Measurements from ENCODE around the gene BHLHE41.

BHLHE41 gene

GRCh38 chr12:26125400-26126339 is 833 bp upstream of the BHLHE41 start:
- H3K4me3 Mint-ChIP-seq: peak overlapping the region; percentile 84
- peaks cover 79% of the 10 kb centered on the region for H3K27me3 Mint-ChIP-seq
- peaks cover 41% of the 10 kb centered on the region for H3K4me1 Mint-ChIP-seq (ENCODE audit: low read depth)
- H3K36me3 Mint-ChIP-seq (ENCODE audit: low read depth): no peaks in the 10 kb centered on the region
- H3K9me3 Mint-ChIP-seq: no peaks in the 10 kb centered on the region
- no peak overlapping the region for H3K27ac Mint-ChIP-seq

DNA sequence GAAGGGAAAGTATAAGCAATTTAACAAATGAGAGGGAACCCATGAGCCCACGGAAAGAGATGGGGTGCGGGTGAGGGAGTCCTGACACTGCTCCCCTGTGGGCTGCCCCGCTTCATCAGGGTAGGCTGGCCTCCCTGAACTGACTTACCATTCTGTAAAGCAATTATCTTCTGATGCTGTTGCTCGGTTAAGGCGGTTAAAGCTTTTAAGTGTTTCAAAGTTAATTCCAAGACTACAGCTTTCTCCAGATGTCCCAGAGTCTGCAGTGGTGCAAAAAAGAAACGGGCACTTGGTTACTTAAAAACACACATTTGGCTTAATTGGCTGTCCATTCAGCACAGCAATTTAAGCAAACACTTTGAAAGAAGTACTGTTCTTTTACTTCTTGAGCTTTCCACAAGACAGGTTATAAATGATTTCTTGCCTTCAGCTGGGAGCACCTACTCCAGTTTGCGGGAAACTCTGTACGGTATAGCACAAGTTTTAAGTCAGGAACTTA is 1.3 kb downstream of the BHLHE41 start:
- Mint-ChIP-seq H3K36me3 (ENCODE audit: low read depth) (no peaks in the 10 kb centered on the region), H3K4me1 (ENCODE audit: low read depth) (peaks cover 41% of the 10 kb centered on the region), H3K27me3 (peaks cover 75% of the 10 kb centered on the region), H3K27ac (peak overlapping the region; percentile 16), H3K9me3 (no peaks in the 10 kb centered on the region), H3K4me3 (peak overlapping the region; percentile 79)

DNA sequence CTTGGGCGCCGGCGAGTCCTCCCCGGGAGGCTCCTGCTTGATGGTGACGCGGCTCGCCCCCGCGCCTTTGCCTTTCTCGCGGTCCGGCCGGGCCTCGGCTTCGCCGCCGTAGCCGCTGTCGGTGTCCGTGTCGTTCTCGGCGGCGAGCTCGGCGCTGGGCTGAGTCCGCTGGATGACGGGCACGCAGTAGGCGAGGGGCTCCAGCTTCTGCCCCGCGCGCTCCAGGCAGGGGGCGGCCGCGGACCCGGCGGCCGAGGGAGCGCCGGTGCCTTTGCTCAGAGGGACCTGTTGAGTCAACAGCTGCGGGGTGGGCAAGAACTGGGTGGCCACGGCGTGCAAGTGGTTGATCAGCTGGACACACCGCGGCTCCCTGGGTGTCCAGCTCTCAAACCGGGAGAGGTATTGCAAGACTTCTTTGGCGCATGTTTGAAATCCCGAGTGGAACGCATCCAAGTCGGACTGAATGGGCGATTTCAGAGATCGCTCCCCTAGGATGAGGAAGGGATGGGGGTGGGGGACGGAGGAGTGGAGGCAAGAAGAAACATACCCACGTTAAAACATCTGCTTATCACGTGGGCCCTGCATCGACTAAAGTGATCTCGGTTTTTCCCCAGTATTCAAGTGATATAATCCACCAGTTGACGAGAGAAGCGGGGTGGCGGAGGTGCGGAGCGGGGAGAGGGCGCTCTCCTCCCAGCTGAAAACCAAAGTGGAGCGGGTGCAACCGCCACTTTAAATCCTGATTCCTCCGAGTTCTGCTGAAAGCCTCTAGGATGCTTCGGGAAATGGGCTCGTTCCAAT is 2.0 kb downstream of the BHLHE41 start:
- peak overlapping the region; percentile 16 for H3K27ac Mint-ChIP-seq
- peak overlapping the region; percentile 79 for H3K4me3 Mint-ChIP-seq
- no peaks in the 10 kb centered on the region for H3K36me3 Mint-ChIP-seq (ENCODE audit: low read depth)
- H3K27me3 Mint-ChIP-seq: peaks cover 74% of the 10 kb centered on the region
- H3K4me1 Mint-ChIP-seq (ENCODE audit: low read depth): peaks cover 41% of the 10 kb centered on the region
- H3K9me3 Mint-ChIP-seq: no peaks in the 10 kb centered on the region

DNA sequence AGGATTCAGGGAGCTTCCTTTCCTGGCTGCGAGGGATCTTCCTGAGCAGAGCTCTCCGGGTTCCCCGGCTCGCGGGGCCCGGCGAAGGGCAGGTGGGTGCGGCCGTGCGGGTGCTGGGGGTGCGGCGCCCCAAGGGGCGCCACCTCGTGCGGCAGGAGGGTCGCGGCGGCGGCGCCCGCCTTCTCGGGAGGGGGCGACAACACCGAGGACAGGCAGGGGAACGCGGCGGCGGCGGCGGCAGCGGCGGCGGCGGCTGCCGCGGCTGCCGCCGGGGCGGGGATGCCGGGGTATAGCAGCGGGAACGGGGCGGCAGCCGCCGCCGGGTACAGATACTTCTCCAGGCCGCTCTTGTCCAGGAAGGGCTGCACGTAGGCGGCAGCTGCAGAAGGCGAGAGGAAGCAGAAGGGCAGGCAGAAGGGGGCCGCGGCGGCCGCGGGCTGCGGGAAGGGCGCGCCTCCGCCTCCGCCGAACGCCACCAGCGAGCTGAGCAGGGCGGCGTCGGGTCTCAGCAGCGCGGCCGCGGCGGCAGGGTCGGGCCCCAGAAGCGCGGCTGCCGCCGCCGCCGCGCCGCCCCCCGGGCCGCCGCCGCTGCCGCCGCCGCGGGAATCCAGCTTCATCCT is 2.7 kb downstream of the BHLHE41 start:
- Mint-ChIP-seq H3K4me3 (peak overlapping the region; percentile 56), H3K36me3 (ENCODE audit: low read depth) (no peaks in the 10 kb centered on the region), H3K4me1 (ENCODE audit: low read depth) (peaks cover 38% of the 10 kb centered on the region)

DNA sequence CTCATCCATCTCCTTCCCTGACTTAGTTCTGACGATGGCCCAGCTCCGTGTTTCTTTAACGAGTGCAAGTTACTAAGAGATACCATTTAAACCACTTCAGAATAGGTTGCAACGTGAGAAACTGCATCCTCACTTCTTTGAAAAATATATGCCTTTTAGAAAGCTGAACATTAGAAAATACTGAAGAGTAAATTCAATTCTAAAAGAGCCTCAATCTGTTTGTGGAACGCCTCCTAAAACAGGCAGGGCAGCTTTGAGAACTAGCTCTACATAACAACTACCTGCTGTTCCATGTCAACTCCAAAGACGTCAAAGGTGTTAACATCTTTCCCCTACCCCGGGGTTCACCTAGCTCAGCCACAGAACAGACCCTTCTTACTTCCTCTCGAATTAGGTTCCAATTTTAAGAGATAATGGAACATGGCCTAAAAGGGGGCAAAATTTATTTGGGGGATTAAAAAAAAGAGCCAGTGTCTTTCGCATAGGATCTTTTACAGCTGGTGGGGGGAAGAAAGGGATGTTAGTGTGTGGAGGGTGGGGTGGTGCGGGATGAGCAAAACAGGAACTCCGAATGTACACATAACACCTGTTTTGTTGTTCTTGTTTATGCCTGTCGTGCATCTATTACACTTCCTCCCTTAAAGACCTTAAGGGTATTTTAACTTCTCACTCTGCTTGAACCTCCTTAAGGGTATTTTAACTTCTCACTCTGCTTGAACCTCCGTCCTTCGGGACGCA is 3.3 kb downstream of the BHLHE41 start:
- Mint-ChIP-seq H3K27ac (no peak overlapping the region), H3K36me3 (ENCODE audit: low read depth) (no peaks in the 10 kb centered on the region), H3K4me1 (ENCODE audit: low read depth) (peaks cover 38% of the 10 kb centered on the region), H3K27me3 (peaks cover 74% of the 10 kb centered on the region), H3K9me3 (no peaks in the 10 kb centered on the region), H3K4me3 (peak overlapping the region; percentile 56)

More for the DNA sequence above, 2.7 kb downstream of the BHLHE41 start:
- Mint-ChIP-seq H3K9me3 (no peaks in the 10 kb centered on the region), H3K27ac (no peak overlapping the region), H3K27me3 (peaks cover 74% of the 10 kb centered on the region)

GRCh38 chr12:26120561-26121274 is 4.1 kb downstream of the BHLHE41 start:
- no peak overlapping the region for H3K27ac Mint-ChIP-seq
- peaks cover 35% of the 10 kb centered on the region for H3K4me1 Mint-ChIP-seq (ENCODE audit: low read depth)
- no peaks in the 10 kb centered on the region for H3K36me3 Mint-ChIP-seq (ENCODE audit: low read depth)
- peaks cover 76% of the 10 kb centered on the region for H3K27me3 Mint-ChIP-seq
- no peaks in the 10 kb centered on the region for H3K9me3 Mint-ChIP-seq
- peak overlapping the region; percentile 56 for H3K4me3 Mint-ChIP-seq

- no peaks in the 10 kb centered on the region for H3K9me3 Mint-ChIP-seq
- no peaks in the 10 kb centered on the region for H3K36me3 Mint-ChIP-seq (ENCODE audit: low read depth)
- H3K4me1 Mint-ChIP-seq (ENCODE audit: low read depth): peaks cover 26% of the 10 kb centered on the region
- H3K27me3 Mint-ChIP-seq: peaks cover 74% of the 10 kb centered on the region
- H3K4me3 Mint-ChIP-seq: no peak overlapping the region
- H3K27ac Mint-ChIP-seq: no peak overlapping the region
These were observed 5.3 kb downstream of the BHLHE41 start for GRCh38 chr12:26119391-26119989.

DNA sequence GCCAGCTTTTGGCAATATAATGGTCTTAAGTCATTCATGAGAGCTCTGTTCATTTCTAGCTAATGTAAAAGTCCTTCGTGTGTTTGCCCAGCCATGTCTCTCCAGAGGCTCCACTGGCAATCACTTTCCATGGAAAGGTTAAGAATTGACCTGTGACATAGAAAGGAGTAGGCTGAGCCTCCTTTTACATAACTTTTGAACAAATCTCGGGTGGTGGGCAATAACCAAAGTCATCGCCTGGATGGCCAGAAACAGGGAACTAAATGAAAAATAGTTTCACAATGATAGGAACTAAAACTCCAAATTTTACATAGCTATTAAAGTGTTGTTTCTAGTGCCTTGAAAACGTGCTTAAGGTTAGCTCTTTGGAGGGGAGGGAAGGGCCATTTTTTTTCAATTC is 6.5 kb downstream of the BHLHE41 start:
- Mint-ChIP-seq H3K4me1 (ENCODE audit: low read depth) (peaks cover 23% of the 10 kb centered on the region), H3K36me3 (ENCODE audit: low read depth) (no peaks in the 10 kb centered on the region), H3K4me3 (no peak overlapping the region), H3K27me3 (peaks cover 66% of the 10 kb centered on the region), H3K27ac (no peak overlapping the region), H3K9me3 (no peaks in the 10 kb centered on the region)

GRCh38 chr12:26116829-26117715 is 7.8 kb downstream of the BHLHE41 start:
- H3K4me1 Mint-ChIP-seq (ENCODE audit: low read depth): peaks cover 21% of the 10 kb centered on the region
- H3K36me3 Mint-ChIP-seq (ENCODE audit: low read depth): no peaks in the 10 kb centered on the region
- no peak overlapping the region for H3K4me3 Mint-ChIP-seq
- no peaks in the 10 kb centered on the region for H3K9me3 Mint-ChIP-seq
- no peak overlapping the region for H3K27ac Mint-ChIP-seq
- peaks cover 73% of the 10 kb centered on the region for H3K27me3 Mint-ChIP-seq

DNA sequence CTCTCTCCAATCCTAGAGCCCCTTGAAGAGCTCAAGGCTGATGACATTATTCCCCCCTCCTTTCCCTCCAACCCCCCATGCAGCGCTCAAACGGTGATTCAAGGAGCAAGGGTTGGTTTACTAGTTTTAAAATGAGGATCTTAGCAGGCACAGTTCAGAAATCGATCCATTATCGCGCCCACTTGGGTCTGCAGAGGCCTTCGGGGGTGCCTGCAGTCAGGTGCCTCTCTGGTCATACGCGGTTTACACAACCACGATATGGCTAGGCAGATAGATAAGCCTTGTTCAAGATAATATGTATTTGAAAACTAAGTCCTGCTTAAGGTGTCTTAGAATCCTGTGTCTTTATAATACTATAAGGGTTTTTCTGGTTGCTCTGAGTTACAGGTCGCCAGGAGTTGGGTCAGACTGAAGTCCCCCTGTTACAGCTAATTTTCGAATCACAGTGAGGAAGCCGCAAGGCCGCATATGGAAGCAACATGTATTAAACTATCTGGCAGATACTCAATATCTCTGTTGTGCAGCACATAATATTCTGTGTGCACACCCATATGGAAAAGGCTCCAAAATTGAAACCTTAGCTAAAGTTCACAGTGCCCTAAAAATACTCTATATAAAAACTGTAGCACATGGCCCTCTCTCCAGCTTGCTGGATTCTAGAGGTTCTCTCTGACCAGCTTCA is 10.0 kb downstream of the BHLHE41 start:
- Mint-ChIP-seq H3K9me3 (no peaks in the 10 kb centered on the region), H3K36me3 (ENCODE audit: low read depth) (no peaks in the 10 kb centered on the region), H3K27me3 (peaks cover 67% of the 10 kb centered on the region), H3K4me3 (peak overlapping the region; percentile 31), H3K4me1 (ENCODE audit: low read depth) (peaks cover 12% of the 10 kb centered on the region), H3K27ac (peak overlapping the region; percentile 31)

DNA sequence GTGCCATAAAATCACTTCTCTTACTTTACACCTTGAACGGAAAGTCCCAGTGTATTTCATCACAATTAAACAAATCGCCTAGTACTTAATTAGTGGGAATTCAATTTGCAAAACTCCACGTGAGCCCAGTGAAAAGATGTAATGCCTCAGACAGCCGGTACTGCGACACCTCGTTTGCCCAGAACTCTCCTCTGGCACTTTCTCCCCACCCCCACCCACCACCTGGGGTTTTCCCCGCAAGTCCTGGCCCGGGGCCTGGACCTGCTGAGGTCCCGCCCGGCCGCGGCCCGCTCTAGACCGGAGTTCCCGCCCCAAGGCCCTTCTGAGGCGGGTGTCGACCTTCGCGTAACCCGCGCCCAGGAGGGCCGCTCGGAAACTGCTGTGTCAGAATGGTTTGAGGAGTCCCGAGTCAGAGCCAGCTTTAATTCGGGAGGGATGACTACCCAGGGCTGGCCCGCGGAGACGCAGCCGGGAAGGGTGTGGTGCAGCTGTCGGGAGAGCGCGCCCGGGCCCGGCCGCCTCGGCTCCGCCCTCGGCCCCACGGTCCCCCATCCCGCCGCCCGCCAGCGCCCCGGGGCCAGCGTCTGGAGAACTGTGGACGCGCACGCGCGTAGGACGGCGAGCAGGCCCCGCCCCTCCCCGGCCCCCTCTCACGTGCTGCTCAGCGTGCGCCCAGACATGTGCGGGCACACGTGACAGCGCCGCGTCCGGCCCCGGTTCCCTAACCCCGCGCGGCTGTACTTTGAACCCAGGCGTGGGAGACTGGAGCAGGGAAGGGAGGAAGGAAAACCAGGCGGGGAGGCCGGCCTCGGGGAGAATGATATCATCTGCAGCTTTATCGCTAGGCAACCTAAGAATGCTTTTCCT is 10.8 kb downstream of the BHLHE41 start:
- Mint-ChIP-seq H3K27me3 (peaks cover 64% of the 10 kb centered on the region), H3K4me1 (ENCODE audit: low read depth) (peaks cover 12% of the 10 kb centered on the region), H3K27ac (peak overlapping the region; percentile 32), H3K9me3 (no peaks in the 10 kb centered on the region), H3K4me3 (peak overlapping the region; percentile 80), H3K36me3 (ENCODE audit: low read depth) (no peaks in the 10 kb centered on the region)

Data from stimulated activated naive CD8-positive, alpha-beta T cell treated with anti-CD3 and anti-CD28 coated beads, Interleukin-15, Interleukin-2, amounts not matched to agents 100 ng/mL and 50 ng/mL, for 24 hours (primary cell).